ENCODE measurements around the gene GPR15LG.

Gene GPR15LG

DNA sequence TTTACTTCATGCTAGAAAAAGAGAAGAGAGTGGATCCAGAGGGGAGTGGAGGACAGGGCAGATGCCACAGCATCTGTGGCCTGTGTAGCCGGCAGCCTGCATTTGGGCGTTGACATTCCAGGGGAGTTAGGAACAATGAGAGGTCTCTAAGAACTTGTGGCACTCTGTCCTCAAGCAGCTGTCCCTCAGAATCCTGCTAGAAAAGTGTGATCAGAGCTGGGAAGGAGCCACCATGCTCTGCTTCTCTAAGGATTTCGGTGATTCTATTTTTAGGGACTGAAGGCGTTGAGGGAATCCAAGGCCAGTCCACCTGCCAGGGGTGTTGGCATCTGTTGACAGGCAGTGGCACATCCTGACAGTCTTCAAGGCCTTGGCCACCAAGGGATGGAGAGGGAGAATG is 44.1 kb downstream of the GPR15LG start:
- DNase-seq = no peak

- DNase-seq = no peak
These were observed 48.3 kb downstream of the GPR15LG start for GRCh38 chr10:84221916-84222315.

DNA sequence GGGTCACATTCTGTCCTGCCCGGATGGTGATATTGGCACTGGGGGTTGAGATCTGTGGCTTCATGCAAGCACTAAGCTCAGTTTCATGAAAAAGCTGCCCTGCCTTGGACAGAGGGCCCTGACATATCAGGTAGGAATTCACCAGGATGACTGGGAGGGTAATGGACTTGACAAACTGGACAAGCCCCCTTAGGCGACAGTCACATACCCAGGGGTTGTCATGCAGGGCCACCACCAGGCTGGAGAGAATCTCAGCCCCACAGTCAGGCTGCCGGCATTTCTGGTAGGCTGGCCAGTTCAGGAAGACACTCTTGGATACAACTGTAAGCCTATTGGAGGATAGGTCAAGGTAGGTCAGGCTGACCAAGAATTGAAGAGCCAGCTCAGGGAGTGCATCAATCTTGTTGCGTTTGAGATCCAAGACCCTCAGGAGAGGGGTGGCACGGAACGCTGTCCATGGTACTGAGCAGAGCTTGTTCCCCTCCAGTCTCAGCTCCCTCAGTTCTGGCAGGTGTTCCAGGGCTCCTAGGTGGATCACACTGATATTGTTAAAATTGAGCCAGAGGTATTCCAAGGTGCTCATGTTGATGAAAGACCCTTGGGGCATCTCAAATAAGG is 50.9 kb downstream of the GPR15LG start:
- no peak for DNase-seq

GRCh38 chr10:84225427-84226173 is 52.0 kb downstream of the GPR15LG start, which contains the start of gene LRIT2:
LRIT2 (minus strand) TSS chr10:84225544; CDS start chr10:84225520, 24 bp downstream.
- DNase-seq = no peak

DNA sequence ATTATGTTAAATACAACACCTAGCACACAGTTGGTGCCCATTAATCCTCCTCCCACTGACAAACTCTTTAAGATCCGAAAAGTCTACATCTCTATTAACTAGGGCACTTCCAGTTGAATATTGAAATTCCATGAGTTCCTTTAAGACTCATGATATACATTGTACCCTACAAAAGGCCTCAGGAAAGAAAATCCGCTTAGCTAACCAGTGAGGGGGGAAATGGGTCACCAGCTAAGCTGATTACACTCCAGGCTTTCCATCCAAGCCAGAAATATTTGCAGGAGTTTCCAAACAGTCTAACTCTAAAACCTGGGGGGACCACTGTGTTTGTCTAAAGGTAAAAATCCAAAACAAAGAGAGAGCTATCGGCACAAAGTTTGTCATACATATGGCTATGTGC is 53.0 kb downstream of the GPR15LG start:
- no peak for DNase-seq

DNA sequence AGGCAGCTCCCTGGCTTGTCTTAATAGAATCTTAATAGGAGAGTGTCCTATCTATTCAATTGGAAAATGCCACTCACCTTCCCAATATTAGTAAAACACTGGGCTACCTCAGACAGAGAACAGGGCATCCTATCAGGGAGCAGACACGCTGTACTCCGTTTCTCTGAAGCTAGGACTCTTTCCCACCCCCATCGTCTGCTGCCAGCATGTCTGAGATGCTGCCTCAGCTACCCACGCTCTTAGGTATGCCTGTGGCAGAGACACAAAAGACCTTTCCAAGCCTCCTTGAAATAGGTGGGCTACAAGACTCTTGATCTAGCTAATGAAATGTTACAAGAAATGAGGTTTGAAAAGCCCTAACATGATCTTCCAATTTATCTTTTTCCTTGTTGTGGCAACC is 54.2 kb downstream of the GPR15LG start:
- no peak for DNase-seq

GRCh38 chr10:84230359-84230758 is 56.8 kb downstream of the GPR15LG start:
- no peak for DNase-seq

GRCh38 chr10:84232376-84232775 is 58.8 kb downstream of the GPR15LG start:
- no peak for DNase-seq

DNA sequence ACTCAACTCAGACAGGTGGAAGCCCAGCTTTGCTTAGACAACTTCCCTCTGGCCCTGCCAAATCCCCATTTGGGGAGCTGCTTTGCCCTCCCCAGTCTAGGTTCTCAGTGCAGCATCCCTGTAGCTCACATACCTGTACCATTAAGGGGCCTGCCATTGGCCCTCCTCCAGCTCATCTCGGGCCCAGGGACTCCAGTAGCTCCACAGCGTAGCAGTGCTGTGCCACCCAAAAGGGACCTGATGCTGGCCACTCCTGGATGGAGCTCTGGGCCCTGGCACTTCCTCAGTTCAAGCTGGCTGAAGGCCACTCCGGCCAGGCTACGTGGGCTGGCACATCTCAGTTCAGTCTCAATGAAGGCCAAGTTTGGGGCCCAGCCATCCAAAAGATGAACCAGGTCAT is 60.3 kb downstream of the GPR15LG start:
- no peak for DNase-seq

DNA sequence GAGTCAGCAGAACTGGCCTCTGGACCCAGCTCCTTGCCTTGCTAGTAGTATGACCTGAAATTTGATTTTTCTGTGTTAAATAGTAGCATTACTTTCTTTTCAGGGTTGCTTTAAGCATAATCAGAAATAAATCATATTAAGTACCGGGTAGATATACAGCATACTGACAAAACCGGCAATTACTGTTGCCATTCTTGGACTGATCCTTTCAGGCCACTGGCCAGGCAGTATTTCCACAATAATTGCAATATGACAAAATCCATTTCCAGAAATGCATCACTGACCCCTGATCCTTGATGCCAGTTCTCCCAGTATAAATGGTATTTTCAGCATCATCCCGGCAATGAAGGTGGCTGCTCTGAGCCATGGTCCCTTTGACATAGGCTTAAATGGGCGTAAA is 60.9 kb downstream of the GPR15LG start:
- no peak for DNase-seq
